Superior temporal gyrus (tissue), 1 donor: Measurements from ENCODE around the gene ENTPD5.
"Not testable (repeated sequence)": the region's sequence is repeated elsewhere in the genome, so short reads cannot be mapped to it uniquely, and the experiment has no call there.

ENCODE experiments used
- DNase-seq: peaks from one replicate; pipeline ENCODE4 v3.0.0-alpha.2; 2016; ENCODE audit errors: extremely low spot score

The ENTPD5 gene

DNA sequence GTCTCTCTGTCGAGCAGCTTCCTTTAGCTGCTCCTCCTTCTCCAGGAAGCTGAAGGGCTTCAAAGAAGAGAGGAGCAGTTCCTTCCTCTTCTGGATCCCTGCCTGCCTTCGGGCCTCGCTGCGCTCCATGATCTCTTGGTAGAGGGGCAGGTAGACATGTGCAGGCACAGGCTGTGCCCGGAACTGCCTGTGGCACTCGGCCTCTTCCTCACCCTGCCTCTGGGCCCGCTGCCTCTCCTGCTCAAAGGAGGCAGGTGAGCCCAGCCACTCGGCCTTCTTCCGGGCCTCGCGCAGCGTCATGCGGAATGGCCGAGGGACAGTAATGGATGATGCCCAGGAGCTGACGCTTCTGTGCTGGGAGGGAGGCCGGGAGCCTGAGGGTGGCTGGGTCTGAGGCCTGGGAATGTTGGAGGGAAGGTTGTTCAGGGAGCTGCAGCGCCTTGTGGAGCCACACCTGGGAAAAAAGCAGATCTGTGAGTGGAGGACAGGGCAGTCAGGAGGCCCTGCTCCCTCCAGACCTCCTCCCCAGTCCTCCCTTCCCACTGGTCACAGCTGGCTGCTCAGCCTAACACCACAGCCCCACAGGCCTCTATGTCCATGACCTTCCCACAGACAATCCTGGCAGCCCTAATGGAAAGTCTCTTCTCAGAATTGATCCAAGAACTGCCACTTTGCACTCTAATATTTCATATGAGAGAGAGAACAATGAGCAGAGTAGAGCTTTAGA is 74.5 kb downstream of the ENTPD5 start:
- DNase-seq: no peak

DNA sequence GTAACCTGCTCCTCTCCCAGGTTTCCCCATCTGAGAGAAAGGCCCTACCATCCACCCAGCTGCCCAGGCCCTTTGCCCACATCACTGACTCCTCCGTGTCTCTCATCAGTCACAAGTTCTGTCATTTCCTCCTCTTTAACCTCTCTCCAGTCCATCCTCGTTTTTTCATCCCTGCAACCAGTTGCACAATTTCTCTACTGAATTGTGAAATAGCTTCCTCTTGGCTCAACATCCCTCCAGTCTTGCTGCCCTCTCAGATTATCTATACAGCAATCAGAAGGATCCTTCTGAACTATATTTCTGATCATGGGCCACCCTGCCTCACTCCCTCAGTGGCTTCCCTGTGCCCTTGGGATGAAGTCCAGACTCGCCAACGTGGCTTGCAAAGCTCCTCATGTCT is 76.0 kb downstream of the ENTPD5 start:
- no peak for DNase-seq

DNA sequence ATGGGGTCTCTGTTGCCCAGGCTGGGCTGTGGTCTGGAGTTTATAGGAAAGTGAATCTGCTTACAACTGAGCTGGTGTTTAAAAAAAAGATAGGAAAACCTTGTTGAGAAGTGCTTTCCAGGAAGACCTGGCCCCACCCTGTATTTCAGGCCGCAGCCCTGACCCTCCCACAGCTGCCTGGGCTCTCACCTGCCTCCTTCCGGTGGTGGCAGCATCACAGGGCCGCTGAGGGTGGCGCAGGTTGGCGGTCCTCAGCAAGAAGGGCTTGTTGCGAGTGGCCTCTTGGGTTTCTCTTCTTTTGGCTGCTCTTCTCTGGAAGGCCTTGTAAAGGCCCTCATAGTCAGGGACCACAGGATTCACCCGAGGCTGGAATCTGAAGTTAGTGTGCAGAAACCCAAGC is 76.9 kb downstream of the ENTPD5 start:
- no peak for DNase-seq

DNA sequence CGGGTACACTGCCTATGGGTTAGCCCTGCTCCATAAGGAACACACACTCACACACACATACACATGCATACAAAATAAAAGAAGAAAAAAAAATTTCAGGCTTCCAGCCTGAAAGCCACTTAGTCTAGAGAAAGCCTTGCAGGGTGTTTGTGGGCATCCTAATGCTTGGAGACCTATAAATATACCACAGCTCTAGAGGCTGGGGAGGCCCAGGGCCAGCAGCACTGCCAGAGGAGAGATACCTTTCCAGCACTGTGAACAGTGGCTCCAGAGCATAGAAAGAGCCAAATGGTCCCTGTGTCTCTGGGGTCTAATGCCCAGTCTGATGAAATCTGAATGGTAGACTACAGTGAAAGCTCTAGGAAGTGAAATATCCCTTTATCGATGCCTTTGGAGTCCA is 82.1 kb downstream of the ENTPD5 start:
- DNase-seq: no peak

DNA sequence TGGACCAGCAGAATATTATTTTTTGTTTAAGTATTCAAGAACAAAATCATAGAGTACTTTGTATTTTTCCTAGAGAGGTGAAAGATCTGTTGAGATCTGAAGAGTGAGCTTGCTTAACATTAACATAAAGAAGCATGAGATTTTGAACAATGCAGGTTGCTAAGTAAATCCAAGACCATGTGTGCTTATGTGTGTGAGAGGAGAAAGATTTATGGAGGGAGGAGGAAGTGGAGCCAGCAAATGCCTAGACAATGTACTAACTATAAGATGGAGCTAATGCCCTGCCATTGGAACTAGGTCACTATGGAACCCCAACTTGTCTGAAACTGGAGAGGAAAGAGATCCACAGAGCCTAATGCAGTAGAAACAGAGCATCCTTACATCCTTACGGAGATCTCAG is 82.5 kb downstream of the ENTPD5 start:
- DNase-seq: no peak

DNA sequence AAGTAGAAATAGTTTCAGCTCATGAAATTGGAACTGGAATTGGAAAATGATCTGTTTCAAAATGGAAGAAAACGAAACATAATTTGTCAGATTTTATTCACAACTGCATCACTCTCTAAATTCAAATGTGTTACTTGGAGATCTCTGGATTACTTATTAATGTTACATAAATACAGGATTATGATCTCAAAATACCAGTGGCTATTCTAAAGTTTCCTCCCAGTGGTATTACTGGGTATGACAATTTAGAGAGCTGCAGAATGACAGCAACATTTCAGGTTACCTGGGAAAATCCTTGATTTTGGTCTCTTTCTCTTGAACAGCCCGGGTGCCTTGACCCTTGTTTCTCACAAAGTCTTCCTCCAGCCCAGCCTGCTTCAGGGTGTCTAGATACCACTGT is 83.4 kb downstream of the ENTPD5 start:
- no peak for DNase-seq

DNA sequence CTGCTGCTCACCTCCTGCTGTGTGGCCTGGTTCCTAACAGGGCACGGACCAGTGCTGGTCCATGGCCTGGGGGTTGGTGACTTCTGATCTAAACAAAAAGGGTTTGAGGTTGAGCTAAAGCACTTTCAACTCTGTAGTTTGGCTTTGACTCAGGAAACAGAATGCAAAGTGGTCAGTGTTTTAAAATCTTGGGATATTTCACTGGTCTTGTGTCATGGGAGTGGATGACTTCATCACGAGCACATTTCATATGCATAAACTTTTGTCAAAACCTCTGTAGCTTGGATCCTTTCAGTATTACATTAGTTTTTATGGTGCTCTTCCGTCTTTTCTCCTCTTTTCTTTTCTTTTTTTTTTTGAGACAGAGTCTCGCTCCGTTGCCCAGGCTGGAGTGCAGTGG is 94.8 kb downstream of the ENTPD5 start:
- DNase-seq: no peak

DNA sequence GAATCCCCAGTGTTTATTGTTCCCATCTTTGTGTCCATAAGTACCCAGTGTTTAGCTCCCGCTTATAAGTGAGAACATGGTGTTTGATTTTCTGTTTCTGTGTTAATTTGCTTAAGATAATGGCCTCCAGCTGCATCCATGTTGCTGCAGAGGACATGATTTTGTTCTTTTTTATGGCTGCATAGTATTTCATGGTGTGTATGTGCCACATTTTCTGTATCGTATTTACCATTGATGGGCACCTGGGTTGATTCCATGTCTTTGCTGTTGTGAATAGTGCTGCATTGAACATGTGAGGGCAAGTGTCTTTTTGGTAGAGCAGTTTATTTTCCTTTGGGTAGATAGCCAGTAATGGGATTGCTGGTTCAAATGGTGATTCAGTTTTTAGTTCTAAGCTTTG is 99.6 kb downstream of the ENTPD5 start:
- not testable (repeated sequence) for DNase-seq

DNA sequence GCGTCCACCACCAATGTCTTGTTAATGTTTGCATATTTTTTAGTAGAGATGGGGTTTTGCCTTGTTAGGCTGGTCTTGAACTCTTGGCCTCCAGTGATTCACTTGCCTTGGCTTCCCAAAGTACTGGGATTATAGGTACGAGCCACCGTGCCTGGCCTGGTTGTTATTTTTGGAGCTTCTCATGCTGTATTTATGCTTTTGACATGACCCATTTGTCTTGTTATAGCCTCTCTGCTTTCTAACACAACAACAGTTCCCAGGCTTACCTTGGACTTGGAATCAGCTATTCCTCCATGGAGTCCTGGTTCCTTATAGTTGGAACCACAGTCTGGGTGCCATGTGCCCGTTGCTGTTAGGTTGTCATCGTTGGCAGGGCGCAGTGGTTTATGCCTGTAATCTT is 102.8 kb downstream of the ENTPD5 start:
- DNase-seq: no peak

DNA sequence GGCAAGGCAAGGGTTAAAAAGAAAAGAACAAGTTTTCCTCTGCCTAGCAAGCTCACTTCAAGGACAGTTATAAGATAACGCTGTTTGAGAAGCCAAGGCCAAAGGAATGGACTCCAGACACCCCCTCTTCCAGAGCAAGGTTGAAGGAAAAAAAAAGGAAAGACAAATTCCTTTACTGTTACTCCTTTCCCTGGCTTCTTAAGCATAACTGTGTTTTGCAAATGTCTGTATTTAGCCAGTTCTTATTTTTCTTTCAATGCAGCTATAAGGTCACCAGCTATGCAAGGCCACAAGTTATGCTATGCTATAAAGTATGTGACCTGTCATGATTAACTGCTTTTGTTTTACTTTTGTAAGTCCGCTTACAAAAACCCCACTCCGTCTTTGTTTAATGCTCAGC is 105.8 kb downstream of the ENTPD5 start:
- no peak for DNase-seq

DNA sequence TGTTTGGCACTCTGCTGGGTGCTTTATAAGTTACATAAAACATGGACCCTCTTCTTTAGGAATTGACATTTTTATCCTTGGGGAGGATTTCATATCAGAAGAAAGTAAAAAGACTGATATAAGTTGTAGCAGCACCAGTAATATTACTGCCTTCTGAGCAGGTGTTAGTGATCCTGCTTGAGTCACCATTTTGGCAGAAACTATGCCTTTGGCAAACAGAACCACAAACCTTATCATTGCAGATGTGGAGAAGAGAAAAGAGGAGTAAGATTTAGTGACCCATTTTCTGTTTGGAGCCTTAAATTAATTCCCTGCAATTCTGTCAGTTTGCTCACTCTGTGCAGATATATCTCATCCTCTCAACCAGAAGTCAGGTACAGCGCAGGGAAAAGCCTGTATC is 109.4 kb downstream of the ENTPD5 start:
- no peak for DNase-seq
